ENCODE measurements around the gene MAGI2. TPM values are rescaled to one million over a fixed set of nuclear protein-coding genes. Genes with fewer than 3 reads are reported as not detected.

MAGI2 gene
- total RNA-seq, 1 donor, result 0.42 TPM

DNA sequence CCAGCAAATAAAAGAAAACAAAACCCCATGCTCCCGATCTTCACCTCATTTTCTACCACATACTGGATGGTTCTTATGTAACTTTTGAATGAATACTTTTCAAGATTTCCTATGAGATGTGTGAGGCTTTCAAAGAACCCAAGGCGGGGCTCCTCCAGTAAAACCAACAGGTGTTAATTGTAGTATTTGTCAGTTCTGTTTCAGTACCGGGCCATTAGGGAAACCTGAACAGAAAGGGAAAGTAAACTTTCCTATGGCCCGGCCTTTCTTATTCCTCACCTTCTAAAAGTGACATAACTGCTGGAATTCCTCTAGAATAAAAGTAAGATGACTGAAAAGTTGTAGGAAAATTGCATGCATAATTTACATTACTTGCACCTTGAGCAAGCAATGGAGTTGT, 672.9 kb downstream of the MAGI2 start:
- Histone ChIP-seq H3K4me1 (ENCODE audit: insufficient read depth, low read length) (no peaks in the 10 kb centered on the region), H3K9me3 (ENCODE audit: low read depth, low read length) (no peaks in the 10 kb centered on the region), H3K4me3 (ENCODE audit: low read length) (no peak overlapping the region), H3K27me3 (ENCODE audit: insufficient read depth, low read length) (no peaks in the 10 kb centered on the region)

DNA sequence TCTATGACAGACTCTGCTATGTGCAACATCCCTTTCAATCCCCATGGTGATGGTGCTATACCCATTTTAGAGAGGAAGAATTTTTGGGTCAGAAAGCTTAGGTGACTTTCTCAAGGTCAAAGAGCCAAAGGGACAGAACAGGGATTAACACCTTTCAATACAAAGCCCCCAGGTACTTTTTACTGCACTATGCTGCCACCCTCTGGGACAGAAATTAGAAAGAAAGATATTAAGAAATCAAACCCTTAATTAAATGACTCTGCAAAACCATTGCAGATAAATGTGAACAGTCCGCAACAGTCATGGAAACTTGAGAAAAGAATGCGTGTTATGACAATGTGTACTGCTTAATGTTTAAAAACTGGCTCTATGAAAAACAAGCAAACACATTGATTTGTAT, 673.7 kb downstream of the MAGI2 start:
- H3K9me3 ChIP-seq (ENCODE audit: low read depth, low read length), result no peaks in the 10 kb centered on the region
- no peaks in the 10 kb centered on the region for H3K4me1 ChIP-seq (ENCODE audit: insufficient read depth, low read length)
- H3K27me3 ChIP-seq (ENCODE audit: insufficient read depth, low read length), result no peaks in the 10 kb centered on the region
- H3K4me3 ChIP-seq (ENCODE audit: low read length), result no peak overlapping the region

DNA sequence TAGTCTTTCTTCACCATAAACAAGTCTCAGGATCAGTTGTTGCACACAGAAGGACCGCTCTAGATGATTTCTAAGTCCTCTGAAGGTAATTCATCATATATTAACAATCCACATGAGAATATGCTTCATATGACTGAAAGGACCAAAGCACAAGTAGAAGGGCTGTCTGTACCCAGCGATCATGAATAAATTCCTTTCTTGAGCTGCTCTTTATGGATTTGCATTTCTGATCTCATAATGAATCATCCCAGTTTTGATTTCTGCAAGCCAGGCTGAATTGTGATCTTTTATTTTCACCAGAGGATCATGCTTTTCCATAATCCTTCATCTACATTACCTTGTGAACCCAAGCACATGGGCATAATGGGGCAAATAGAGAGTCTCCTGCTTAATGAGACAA, 675.6 kb downstream of the MAGI2 start:
- no peaks in the 10 kb centered on the region for H3K4me1 ChIP-seq (ENCODE audit: insufficient read depth, low read length)
- no peaks in the 10 kb centered on the region for H3K9me3 ChIP-seq (ENCODE audit: low read depth, low read length)
- no peak overlapping the region for H3K4me3 ChIP-seq (ENCODE audit: low read length)
- no peaks in the 10 kb centered on the region for H3K27me3 ChIP-seq (ENCODE audit: insufficient read depth, low read length)

DNA sequence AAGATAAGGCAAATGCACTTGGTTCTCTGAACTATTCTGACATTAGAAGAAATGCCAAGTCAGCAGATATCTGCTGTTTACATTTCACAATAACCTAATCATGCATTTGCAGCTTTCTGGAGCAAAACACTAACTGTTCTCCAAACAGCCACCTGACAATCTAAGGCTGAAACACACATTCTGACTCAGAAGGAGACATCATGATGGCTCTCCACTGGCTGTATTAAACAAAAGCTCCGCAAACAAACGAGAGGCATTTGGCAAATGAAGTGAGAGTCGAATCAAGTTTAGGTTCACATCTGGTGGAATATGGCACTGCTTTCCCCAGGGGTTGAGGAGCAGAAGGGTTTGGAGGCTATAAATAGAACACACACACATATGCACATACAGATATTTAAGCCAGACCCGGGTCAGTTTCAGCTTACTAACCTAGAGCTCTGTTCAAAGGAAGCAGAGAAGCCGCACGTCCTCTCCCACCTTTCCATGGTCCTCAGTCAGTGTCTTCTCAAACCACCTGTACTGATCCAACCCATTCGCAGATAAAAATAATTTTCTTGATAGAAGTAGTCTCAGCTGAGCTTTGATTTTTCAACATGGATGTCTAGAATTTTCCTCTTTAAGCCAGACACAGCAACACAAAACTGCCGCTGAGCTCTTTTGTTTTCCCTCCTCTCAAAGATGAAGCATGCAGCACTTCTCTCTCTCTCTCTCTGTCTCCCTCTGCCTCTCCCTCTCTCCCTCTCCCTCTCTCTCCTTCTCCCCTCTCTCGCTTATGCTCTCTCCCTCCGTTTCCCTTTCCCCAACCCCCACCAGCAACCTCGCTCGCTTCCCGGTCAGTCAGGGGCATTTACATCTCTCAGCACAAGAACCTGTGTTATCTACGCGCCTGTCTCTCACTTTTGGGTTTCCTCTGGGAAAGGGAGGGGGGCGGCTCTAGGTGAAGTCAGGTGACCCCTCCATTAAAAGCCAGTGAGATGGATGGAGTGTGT, 682.8 kb downstream of the MAGI2 start:
- H3K9me3 ChIP-seq (ENCODE audit: low read depth, low read length), result no peaks in the 10 kb centered on the region
- H3K4me3 ChIP-seq (ENCODE audit: low read length), result no peak overlapping the region
- peaks cover 11% of the 10 kb centered on the region for H3K27me3 ChIP-seq (ENCODE audit: insufficient read depth, low read length)
- no peaks in the 10 kb centered on the region for H3K4me1 ChIP-seq (ENCODE audit: insufficient read depth, low read length)

DNA sequence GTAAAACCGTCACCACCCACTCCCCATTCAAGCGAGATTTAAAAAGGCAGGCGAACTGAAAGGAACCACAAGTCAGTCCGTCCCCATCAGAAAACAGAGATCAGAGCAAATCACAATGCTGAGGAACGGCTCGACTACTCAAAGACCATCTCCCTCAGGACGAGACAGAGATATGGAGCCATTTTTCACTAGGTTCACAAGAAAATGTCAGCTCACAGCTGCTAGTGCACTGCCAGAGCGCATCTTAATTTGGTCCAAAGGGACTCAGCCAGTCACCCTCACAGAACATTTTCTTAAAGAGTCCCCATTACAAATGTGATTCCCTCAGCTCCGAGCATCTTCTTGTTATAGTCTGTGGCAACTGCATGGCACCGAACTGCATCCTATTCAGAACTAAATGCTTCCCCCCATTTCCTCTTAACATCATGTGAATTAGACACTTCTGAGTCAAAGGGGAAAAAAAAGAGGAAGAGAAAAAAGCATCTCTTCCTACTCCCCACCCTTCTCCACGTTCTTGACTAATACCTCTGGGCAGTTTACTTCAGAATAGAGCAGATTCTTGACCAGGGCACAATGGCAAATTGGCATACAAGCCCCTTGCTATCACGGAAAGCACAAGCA, 683.9 kb downstream of the MAGI2 start:
- Histone ChIP-seq H3K4me1 (ENCODE audit: insufficient read depth, low read length) (no peaks in the 10 kb centered on the region), H3K27me3 (ENCODE audit: insufficient read depth, low read length) (peaks cover 11% of the 10 kb centered on the region), H3K9me3 (ENCODE audit: low read depth, low read length) (no peaks in the 10 kb centered on the region), H3K4me3 (ENCODE audit: low read length) (no peak overlapping the region)

DNA sequence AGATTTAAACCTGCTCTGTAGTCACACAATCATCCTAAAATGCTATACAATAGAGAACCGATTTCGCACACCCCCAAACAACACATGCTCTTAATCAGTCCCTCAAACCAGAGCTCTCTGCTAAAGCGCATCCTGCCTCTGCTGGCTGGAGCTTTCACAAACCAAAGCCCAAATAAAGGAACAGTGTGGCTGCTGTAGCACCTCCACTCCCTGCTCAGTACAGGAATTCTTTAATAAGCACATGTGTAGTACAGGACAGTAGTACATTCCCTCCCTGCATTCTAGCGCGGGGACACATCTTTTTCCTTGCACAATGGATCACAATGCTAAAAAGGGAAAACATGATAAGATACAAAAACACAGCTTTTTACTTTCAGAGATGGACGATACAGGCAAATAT, 684.6 kb downstream of the MAGI2 start:
- no peaks in the 10 kb centered on the region for H3K4me1 ChIP-seq (ENCODE audit: insufficient read depth, low read length)
- H3K4me3 ChIP-seq (ENCODE audit: low read length), result no peak overlapping the region
- peaks cover 11% of the 10 kb centered on the region for H3K27me3 ChIP-seq (ENCODE audit: insufficient read depth, low read length)
- no peaks in the 10 kb centered on the region for H3K9me3 ChIP-seq (ENCODE audit: low read depth, low read length)

DNA sequence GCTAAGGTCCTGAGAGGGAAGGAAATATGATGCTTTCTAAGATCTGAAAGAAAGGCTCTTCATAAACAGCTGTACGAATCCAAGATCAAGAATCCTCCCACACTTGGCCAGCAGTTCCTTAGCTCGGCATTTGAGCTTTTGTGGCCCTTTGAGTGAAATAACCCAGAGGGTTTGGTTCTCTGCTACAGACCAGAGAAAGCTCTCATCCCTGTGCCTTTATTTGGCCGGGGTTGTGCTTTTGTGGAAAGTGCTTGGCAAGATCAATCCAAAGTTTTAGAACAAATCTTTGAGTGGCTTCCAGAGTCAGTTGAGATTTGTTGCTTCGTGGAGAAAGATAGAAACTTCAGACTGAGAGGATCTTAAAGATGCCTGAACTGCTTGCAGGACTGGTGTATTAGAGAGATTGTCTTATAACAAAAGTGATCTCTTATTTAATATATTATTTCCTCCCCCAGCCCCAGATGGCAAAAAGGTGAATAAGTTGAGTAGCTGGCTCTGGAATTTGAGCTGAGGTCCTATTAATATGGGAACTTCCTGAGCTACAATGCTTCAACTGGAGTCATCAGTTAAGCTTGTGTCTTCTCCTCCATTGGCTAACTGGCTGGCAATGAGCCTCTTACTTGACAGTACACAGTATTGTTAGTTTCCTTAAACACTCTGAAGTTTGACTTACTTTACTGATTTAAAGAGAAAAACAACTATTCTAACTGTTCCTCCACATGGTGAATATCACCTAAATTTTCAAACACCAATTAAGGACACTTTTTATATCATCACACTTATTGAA, 687.3 kb downstream of the MAGI2 start:
- Histone ChIP-seq H3K4me3 (ENCODE audit: low read length) (no peak overlapping the region), H3K9me3 (ENCODE audit: low read depth, low read length) (no peaks in the 10 kb centered on the region), H3K4me1 (ENCODE audit: insufficient read depth, low read length) (no peaks in the 10 kb centered on the region), H3K27me3 (ENCODE audit: insufficient read depth, low read length) (peaks cover 10% of the 10 kb centered on the region)

DNA sequence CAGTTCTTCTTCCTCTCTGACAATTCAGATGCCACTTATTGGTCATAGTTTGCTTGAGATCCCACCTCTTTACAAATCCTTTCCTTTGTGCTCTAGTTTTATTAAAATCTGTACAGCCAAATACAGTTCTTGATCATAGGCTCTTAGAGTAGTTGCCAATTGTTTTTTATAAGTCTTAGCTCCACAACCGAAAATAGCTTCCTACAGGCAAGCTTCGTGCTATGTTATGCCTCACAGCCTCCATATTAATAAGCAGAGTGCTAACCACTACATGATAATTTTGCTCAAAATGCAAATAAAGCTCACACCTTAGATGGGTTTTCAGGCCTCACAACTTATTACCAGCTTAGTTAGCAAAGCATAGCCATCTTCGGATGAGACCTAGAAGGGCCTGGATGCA, 688.9 kb downstream of the MAGI2 start:
- H3K4me1 ChIP-seq (ENCODE audit: insufficient read depth, low read length), result no peaks in the 10 kb centered on the region
- H3K4me3 ChIP-seq (ENCODE audit: low read length), result no peak overlapping the region
- no peaks in the 10 kb centered on the region for H3K9me3 ChIP-seq (ENCODE audit: low read depth, low read length)
- H3K27me3 ChIP-seq (ENCODE audit: insufficient read depth, low read length), result no peaks in the 10 kb centered on the region

DNA sequence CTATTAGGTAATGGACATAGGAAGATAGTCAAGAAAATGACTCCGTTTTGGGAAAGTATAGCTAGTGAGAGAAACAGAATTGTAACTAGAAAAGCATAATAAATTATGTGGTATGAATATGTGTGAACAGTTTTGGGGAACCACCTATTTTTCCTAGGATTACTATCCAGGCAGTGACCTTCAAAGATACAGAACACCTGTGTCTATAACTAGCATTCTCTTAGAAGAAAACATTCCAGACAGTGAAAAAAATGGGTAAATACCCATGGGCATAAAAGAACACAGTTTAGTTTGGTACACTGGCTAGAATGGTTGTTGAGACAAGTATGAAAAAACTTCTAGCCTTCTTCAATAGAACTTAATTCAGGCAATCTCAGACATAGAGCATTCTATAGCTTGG, 690.8 kb downstream of the MAGI2 start:
- H3K4me1 ChIP-seq (ENCODE audit: insufficient read depth, low read length), result no peaks in the 10 kb centered on the region
- no peak overlapping the region for H3K4me3 ChIP-seq (ENCODE audit: low read length)
- H3K9me3 ChIP-seq (ENCODE audit: low read depth, low read length), result no peaks in the 10 kb centered on the region
- H3K27me3 ChIP-seq (ENCODE audit: insufficient read depth, low read length), result no peaks in the 10 kb centered on the region

DNA sequence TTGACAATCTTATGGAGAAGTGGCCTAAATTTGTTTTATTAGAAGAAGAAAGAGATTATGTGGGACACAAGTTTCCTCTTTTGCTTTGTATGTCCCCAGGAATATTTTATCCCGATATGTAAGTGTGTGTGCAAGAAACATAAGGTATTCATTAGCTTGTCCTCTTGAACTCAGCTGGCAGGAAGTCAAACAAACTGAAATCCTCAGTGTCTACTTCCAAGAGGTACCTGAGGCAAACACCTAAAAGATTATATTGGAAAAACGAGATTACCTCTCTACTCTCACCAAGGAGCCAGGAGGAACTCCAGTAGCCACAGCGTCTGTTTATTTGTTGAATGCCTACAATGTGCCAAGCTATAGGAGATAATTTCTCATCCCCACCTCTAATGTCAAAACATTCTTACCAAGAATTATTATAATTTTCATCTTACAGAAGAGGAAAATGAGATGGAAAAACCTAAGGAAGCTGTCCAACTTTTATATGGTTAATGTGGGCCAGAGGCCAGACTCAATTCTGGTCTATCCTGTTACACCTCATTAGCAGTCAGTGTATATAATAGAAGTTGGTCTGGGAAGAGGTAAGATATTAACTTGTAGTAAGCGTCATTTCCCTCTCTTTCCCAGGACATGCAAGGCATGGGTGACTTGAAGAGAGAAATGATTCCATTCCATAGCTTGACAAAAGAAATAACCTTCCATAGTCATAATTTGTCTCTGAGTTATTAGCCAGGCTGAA, 692.7 kb downstream of the MAGI2 start:
- no peak overlapping the region for H3K4me3 ChIP-seq (ENCODE audit: low read length)
- no peaks in the 10 kb centered on the region for H3K9me3 ChIP-seq (ENCODE audit: low read depth, low read length)
- H3K27me3 ChIP-seq (ENCODE audit: insufficient read depth, low read length), result no peaks in the 10 kb centered on the region
- no peaks in the 10 kb centered on the region for H3K4me1 ChIP-seq (ENCODE audit: insufficient read depth, low read length)

DNA sequence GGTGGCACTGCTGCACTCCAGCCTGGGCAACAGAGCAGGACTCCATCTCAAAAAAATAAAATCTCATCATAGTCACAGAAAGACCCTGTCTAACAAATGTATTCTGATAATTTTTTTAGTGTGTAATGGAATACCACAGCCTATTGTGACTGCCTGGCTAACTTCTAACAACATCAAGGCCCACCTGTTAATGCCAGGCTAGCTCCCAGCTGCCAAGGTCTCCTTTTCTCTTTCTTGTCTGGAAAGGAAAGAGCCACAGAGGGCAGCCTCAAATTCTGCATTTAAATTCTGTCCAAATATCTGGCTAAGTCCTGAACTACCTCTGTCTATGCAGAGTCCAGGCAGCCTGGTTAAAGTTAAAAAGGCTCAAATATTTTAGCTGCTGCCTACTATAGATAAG, 700.9 kb downstream of the MAGI2 start:
- H3K4me1 ChIP-seq (ENCODE audit: insufficient read depth, low read length), result no peaks in the 10 kb centered on the region
- H3K9me3 ChIP-seq (ENCODE audit: low read depth, low read length), result no peaks in the 10 kb centered on the region
- no peaks in the 10 kb centered on the region for H3K27me3 ChIP-seq (ENCODE audit: insufficient read depth, low read length)
- H3K4me3 ChIP-seq (ENCODE audit: low read length), result no peak overlapping the region

DNA sequence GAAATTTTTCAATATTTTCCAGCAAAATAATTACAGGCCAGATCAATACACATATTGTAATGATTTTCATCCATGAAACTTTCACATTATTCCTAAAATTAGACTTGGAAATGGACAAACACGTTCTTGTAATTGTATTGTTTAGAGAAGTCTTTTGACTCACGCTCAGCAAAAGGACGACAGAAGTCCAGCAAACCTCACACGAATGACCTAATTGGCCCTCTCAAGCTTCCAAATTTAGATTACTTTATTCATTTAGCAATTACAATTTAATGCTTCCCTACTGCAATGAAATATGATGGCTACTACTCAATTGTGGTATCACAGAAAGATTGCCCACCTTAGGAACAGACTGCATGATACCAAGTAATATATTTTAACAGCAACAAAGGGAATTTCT, 702.2 kb downstream of the MAGI2 start:
- Histone ChIP-seq H3K4me3 (ENCODE audit: low read length) (no peak overlapping the region), H3K27me3 (ENCODE audit: insufficient read depth, low read length) (no peaks in the 10 kb centered on the region), H3K4me1 (ENCODE audit: insufficient read depth, low read length) (no peaks in the 10 kb centered on the region), H3K9me3 (ENCODE audit: low read depth, low read length) (no peaks in the 10 kb centered on the region)

DNA sequence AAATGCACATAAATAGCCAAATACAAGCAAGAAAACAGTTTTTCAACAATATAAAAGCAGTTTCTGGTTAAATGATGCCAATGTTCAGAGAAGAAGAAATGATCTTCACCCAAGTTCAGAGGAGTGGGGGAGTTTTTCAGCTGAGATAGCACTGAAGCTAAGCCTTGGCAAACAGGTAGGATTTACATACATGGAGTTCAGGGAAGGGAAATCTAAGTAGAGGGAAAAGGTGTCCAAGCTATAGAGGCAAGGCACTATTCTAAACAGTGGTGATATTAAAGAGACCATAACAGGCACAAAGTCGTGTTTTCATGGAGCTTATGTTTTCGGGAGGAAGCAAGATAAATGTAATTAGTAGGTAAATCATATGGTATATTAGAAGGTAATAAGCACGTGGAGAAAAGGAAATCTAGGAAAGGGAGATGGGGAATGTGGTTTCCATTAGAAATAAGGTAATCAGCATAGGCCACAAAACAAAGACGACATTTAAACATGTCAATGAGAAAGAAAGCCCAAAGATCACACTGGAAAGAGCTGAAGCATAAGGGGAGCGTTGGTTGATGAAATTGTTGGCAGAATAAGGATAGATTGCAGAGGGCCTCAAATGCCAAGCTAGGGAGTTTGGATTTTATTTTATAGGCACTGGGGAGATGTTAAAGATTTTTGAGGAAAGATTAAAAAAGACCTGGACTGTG, 704.3 kb downstream of the MAGI2 start:
- Histone ChIP-seq H3K4me3 (ENCODE audit: low read length) (no peak overlapping the region), H3K9me3 (ENCODE audit: low read depth, low read length) (no peaks in the 10 kb centered on the region), H3K27me3 (ENCODE audit: insufficient read depth, low read length) (no peaks in the 10 kb centered on the region), H3K4me1 (ENCODE audit: insufficient read depth, low read length) (no peaks in the 10 kb centered on the region)

DNA sequence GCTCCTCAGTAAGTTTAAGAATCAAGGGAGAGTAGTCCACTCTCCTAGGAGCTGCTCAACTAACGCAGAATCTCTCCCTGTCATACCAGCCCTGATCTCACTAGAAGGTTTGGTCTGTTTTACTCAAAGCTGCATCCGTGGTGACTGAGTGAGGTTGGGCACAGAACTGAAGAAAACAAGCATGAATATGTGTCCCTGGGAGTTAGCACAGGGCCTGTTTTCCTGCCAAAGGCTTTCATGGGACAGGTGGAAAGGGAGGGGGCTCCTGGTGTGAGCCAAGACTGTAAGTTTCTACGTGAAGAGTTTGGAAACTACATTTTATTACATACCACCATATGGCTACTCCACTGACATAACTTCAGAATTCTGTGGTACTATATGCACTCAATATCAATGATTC, 705.9 kb downstream of the MAGI2 start:
- Histone ChIP-seq H3K27me3 (ENCODE audit: insufficient read depth, low read length) (no peaks in the 10 kb centered on the region), H3K4me3 (ENCODE audit: low read length) (no peak overlapping the region), H3K4me1 (ENCODE audit: insufficient read depth, low read length) (no peaks in the 10 kb centered on the region), H3K9me3 (ENCODE audit: low read depth, low read length) (no peaks in the 10 kb centered on the region)
